Esophagus (tissue), 2 donors: ENCODE measurements around the gene IRF8. TPM values are rescaled to one million over a fixed set of nuclear protein-coding genes. Genes with fewer than 3 reads are reported as not detected.
"Not testable (repeated sequence)": the region's sequence is repeated elsewhere in the genome, so short reads cannot be mapped to it uniquely, and the experiment has no call there.

Experiments
- H3K27ac ChIP-seq, 2 donors: one replicate each; pipeline ENCODE4 v1.5.1; 2013; ENCODE audit warnings: low read depth in 2 of 2, mild to moderate bottlenecking in 2 of 2, inconsistent platforms in 1 of 2, low read length in 1 of 2, moderate library complexity in 1 of 2
- H3K27me3 ChIP-seq, 2 donors: one replicate each; pipeline ENCODE4 v1.6.1; 2013; ENCODE audit warnings: low read length in 2 of 2, control low read depth in 1 of 2, mild to moderate bottlenecking in 1 of 2; ENCODE audit not compliant: insufficient read depth in 2 of 2, control insufficient read depth in 1 of 2
- H3K36me3 ChIP-seq, 2 donors: one replicate each; pipeline ENCODE4 v1.6.1; 2013; ENCODE audit warnings: low read length in 1 of 2; ENCODE audit not compliant: control insufficient read depth in 2 of 2, insufficient read depth in 2 of 2
- H3K4me1 ChIP-seq, 2 donors: one replicate each; pipeline ENCODE4 v1.6.1; 2013; ENCODE audit warnings: low read length in 1 of 2; ENCODE audit not compliant: control insufficient read depth in 2 of 2, insufficient read depth in 2 of 2
- H3K4me3 ChIP-seq, 2 donors: one replicate each; pipeline ENCODE4 v1.5.1; 2013; ENCODE audit warnings: low read length in 2 of 2, mild to moderate bottlenecking in 2 of 2, low read depth in 1 of 2, moderate library complexity in 1 of 2
- H3K9me3 ChIP-seq, 2 donors: one replicate each; pipeline ENCODE4 v1.6.1; 2013; ENCODE audit warnings: mild to moderate bottlenecking in 2 of 2, low read depth in 1 of 2, low read length in 1 of 2, moderate library complexity in 1 of 2; ENCODE audit not compliant: control insufficient read depth in 2 of 2, insufficient read depth in 1 of 2
- WGBS, 2 donors: extraction: QIAGEN DNeasy Blood & Tissue Kit; methylation state at CpG; one replicate each; pipeline ENCODE4 v1.1.7; 2013; 5-methylcytosine and 5-hydroxymethylcytosine counted together
- polyA plus RNA-seq, 2 donors: library from polyadenylated mRNA; stranded (reverse); fragments of 200-250 nt; gene quantifications; one replicate each; pipeline ENCODE4 v1.2.3, GENCODE V29; 2013
- donor health status: healthy with polysubstance abuse.
- donor health status: Bipolar disorder and iron deficiency.

The IRF8 gene
- polyA plus RNA-seq, 2 donors, result 0.53 to 0.96 TPM

- H3K4me3 ChIP-seq, result no peak overlapping the region
- 79 to 80% methylated on average over 7 of the region's 7 CpGs for WGBS, 2 donors
- no peaks in the 10 kb centered on the region for H3K4me1 ChIP-seq
- H3K36me3 ChIP-seq, result no peaks in the 10 kb centered on the region
- H3K27me3 ChIP-seq, result no peaks in the 10 kb centered on the region
- H3K27ac ChIP-seq, result no peak overlapping the region
- H3K9me3 ChIP-seq, result no peaks in the 10 kb centered on the region
These were observed 41.6 kb upstream of the IRF8 start for GRCh38 chr16:85857406-85857805.

- not testable (repeated sequence) for H3K4me1 ChIP-seq, H3K36me3 ChIP-seq
- WGBS, 2 donors, result 82 to 87% methylated on average over 7 of the region's 7 CpGs
These were observed 40.4 kb upstream of the IRF8 start for GRCh38 chr16:85858571-85858970.

DNA sequence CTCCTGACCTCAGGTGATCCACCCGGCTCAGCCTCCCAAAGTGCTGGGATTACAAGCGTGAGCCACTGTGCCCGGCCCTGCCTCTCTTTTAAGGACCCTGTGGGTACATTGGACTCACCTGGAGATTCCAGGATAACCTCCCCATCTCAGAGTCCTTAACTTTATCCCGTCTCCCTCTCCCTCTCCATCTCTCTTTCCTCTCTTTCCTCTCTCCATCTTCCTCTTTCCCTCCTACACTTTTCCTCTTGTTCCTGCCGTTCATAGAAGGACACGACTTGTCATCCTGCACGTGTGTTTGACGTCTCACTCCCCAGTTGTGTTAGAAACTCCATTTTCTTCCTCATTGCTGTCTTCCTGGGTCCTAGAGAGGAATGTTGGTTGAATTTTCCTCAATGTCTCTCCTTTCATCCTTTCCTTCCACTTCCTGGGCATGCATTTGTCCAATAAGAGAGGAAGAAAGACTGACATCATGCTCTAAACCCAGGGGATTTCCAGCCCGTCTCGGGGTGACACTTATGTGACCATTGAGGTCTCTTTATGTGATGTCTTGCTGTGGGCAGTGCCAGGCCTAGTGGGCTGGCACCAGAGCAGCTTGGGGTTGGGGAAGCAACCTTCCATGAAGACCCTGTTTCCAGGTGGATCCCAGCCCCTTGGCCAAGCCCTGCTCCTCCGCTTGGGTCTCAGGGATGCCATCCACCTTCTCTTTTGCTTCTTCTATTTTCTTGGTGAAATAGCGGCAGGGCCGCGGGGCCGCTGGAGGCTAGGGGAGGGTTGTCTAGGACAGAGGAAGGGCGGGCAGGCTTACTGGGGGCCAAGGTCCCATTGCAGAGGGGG is 39.8 kb upstream of the IRF8 start:
- Histone ChIP-seq H3K9me3 (no peaks in the 10 kb centered on the region), H3K27me3 (no peaks in the 10 kb centered on the region), H3K4me1 (no peaks in the 10 kb centered on the region), H3K27ac (no peak overlapping the region), H3K4me3 (no peak overlapping the region), H3K36me3 (no peaks in the 10 kb centered on the region)
- WGBS, 2 donors, result 81 to 83% methylated on average over 16 of the region's 16 CpGs

More at GRCh38 chr16:85858571-85858970, 40.4 kb upstream of the IRF8 start:
- H3K27ac ChIP-seq, H3K4me3 ChIP-seq, H3K27me3 ChIP-seq, H3K9me3 ChIP-seq: not testable (repeated sequence)

DNA sequence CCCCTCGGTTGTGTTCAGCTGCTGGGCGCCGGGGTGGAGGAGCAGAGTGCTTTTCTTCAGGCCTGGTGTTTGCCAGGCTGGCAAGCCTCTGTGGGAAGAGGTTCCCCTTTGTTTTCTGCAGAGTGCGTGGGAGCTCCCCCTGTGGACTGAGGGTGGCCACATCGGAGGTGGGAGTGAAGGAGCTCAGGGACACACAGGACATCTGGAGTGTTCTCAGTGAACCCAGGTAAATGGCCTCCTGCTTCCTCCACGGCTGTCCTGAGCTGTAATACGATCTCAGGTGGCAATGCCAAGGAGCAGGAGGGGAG is 39.2 kb upstream of the IRF8 start:
- Histone ChIP-seq H3K9me3 (no peaks in the 10 kb centered on the region), H3K27me3 (no peaks in the 10 kb centered on the region), H3K4me1 (no peaks in the 10 kb centered on the region), H3K36me3 (no peaks in the 10 kb centered on the region), H3K4me3 (no peak overlapping the region), H3K27ac (no peak overlapping the region)
- 54 to 61% methylated on average over 7 of the region's 7 CpGs for WGBS, 2 donors

GRCh38 chr16:85860413-85861094 is 38.4 kb upstream of the IRF8 start:
- H3K36me3 ChIP-seq, result no peaks in the 10 kb centered on the region
- no peak overlapping the region for H3K27ac ChIP-seq
- H3K4me1 ChIP-seq, result no peaks in the 10 kb centered on the region
- no peaks in the 10 kb centered on the region for H3K27me3 ChIP-seq
- no peaks in the 10 kb centered on the region for H3K9me3 ChIP-seq
- no peak overlapping the region for H3K4me3 ChIP-seq
- 74 to 77% methylated on average over 12 of the region's 12 CpGs for WGBS, 2 donors

- no peaks in the 10 kb centered on the region for H3K27me3 ChIP-seq
- H3K4me1 ChIP-seq, result no peaks in the 10 kb centered on the region
- WGBS, 2 donors, result 80 to 82% methylated on average over 16 of the region's 16 CpGs
- H3K27ac ChIP-seq, result no peak overlapping the region
- no peaks in the 10 kb centered on the region for H3K36me3 ChIP-seq
- no peaks in the 10 kb centered on the region for H3K9me3 ChIP-seq
- H3K4me3 ChIP-seq, result no peak overlapping the region
These were observed 37.7 kb upstream of the IRF8 start for GRCh38 chr16:85861095-85861825.

GRCh38 chr16:85862476-85863383 is 36.2 kb upstream of the IRF8 start:
- Histone ChIP-seq H3K27ac (no peak overlapping the region), H3K36me3 (no peaks in the 10 kb centered on the region), H3K4me3 (no peak overlapping the region), H3K4me1 (no peaks in the 10 kb centered on the region), H3K9me3 (no peaks in the 10 kb centered on the region), H3K27me3 (no peaks in the 10 kb centered on the region)
- 91 to 92% methylated on average over 19 of the region's 19 CpGs for WGBS, 2 donors

- 92 to 94% methylated on average over 5 of the region's 5 CpGs for WGBS, 2 donors
- Histone ChIP-seq H3K27me3 (no peaks in the 10 kb centered on the region), H3K9me3 (no peaks in the 10 kb centered on the region), H3K36me3 (no peaks in the 10 kb centered on the region), H3K4me3 (no peak overlapping the region), H3K27ac (no peak overlapping the region), H3K4me1 (no peaks in the 10 kb centered on the region)
These were observed 35.6 kb upstream of the IRF8 start for GRCh38 chr16:85863384-85863774.

GRCh38 chr16:85864965-85865364 is 34.0 kb upstream of the IRF8 start:
- H3K4me3 ChIP-seq, result no peak overlapping the region
- no peak overlapping the region for H3K27ac ChIP-seq
- H3K36me3 ChIP-seq, result no peaks in the 10 kb centered on the region
- 96 to 100% methylated on average over 1 of the region's 1 CpG for WGBS, 2 donors
- H3K4me1 ChIP-seq, result no peaks in the 10 kb centered on the region
- peaks cover 0 to 2% of the 10 kb centered on the region in 2 donors for H3K9me3 ChIP-seq
- no peaks in the 10 kb centered on the region for H3K27me3 ChIP-seq
